Fibroblast of upper back skin (primary cell): ENCODE results near the gene ZDHHC14.
"Not testable (repeated sequence)": the region's sequence is repeated elsewhere in the genome, so short reads cannot be mapped to it uniquely, and the experiment has no call there.

ENCODE experiments used
- DNase-seq: peaks from one replicate; pipeline ENCODE4 v3.0.0-alpha.2; 2013

Gene ZDHHC14

GRCh38 chr6:157575436-157576145, 194.6 kb downstream of the ZDHHC14 start:
- DNase-seq, result no peak

GRCh38 chr6:157576991-157577390, 196.0 kb downstream of the ZDHHC14 start:
- DNase-seq, result not testable (repeated sequence)

- DNase-seq, result not testable (repeated sequence)
Observed at GRCh38 chr6:157578527-157578926, 197.5 kb downstream of the ZDHHC14 start.

- DNase-seq, result no peak
Observed at GRCh38 chr6:157579467-157580031, 198.6 kb downstream of the ZDHHC14 start.

- DNase-seq, result no peak
Observed at GRCh38 chr6:157584036-157584435, 203.0 kb downstream of the ZDHHC14 start.

- no peak for DNase-seq
Observed at GRCh38 chr6:157585274-157586087, 204.5 kb downstream of the ZDHHC14 start.

- no peak for DNase-seq
Observed at GRCh38 chr6:157586088-157586414, 205.1 kb downstream of the ZDHHC14 start.

- DNase-seq, result no peak
Observed at GRCh38 chr6:157586476-157587126, 205.6 kb downstream of the ZDHHC14 start.

GRCh38 chr6:157587127-157587926, 206.3 kb downstream of the ZDHHC14 start:
- no peak for DNase-seq

GRCh38 chr6:157590654-157591053, 209.7 kb downstream of the ZDHHC14 start:
- DNase-seq, result not testable (repeated sequence)

- no peak for DNase-seq
Observed at GRCh38 chr6:157592541-157592940, 211.6 kb downstream of the ZDHHC14 start.

GRCh38 chr6:157592980-157593379, 212.0 kb downstream of the ZDHHC14 start:
- no peak for DNase-seq

- DNase-seq, result no peak
Observed at GRCh38 chr6:157593596-157593995, 212.6 kb downstream of the ZDHHC14 start.

- no peak for DNase-seq
Observed at GRCh38 chr6:157594292-157594691, 213.3 kb downstream of the ZDHHC14 start.

- no peak for DNase-seq
Observed at GRCh38 chr6:157595768-157596167, 214.8 kb downstream of the ZDHHC14 start.

GRCh38 chr6:157596461-157596860, 215.5 kb downstream of the ZDHHC14 start:
- no peak for DNase-seq

GRCh38 chr6:157596886-157597285, 215.9 kb downstream of the ZDHHC14 start:
- no peak for DNase-seq

- peak; percentile 30 for DNase-seq
Observed at GRCh38 chr6:157597461-157598312, 216.7 kb downstream of the ZDHHC14 start.

- DNase-seq, result no peak
Observed at GRCh38 chr6:157599191-157599590, 218.2 kb downstream of the ZDHHC14 start.

- DNase-seq, result no peak
Observed at GRCh38 chr6:157600807-157601206, 219.8 kb downstream of the ZDHHC14 start.

GRCh38 chr6:157602521-157603295, 221.7 kb downstream of the ZDHHC14 start:
- no peak for DNase-seq
